HG03457 (cell line): ENCODE results near the gene DDO.

ENCODE experiments used
- ATAC-seq: cut with Tn5 transposase; IDR thresholded peaks from one replicate; pipeline ENCODE4 v1.9.1; 2021; ENCODE audit warnings: moderate number of reproducible peaks; ENCODE audit not compliant: unreplicated experiment

The DDO gene

DNA sequence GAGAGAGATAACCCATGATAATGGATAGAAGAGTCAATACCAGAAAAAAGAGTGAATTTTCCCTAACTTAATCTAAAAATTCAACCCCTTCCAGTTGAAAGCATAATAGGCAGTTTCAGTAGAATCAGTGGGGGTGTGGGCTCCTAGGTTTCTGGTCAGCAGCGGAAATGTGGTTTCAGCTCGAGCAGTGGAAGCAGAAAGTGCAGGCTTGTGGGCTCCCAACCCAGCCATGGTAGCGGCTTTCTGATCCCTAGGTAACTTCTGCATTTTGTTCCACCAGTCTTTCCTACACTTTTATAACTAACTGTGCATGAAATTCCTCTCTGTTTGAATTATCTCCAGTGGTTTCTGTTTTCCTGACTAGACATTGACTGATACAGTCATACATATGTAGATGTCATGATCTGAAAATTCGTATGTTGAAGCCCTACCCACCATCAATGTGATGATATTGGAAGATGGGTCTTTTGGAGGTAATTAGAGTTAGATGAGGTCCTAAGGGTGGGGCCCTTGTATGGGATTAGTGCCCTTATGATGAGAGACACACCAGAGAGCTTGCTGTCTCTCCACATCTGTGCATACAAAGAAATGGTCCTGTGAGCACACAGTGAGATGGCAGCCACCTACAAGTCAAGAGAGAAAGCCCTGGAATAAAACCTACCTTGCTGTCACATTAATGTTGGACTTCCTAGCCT is 6.5 kb upstream of the DDO start:
- ATAC-seq = no peak

DNA sequence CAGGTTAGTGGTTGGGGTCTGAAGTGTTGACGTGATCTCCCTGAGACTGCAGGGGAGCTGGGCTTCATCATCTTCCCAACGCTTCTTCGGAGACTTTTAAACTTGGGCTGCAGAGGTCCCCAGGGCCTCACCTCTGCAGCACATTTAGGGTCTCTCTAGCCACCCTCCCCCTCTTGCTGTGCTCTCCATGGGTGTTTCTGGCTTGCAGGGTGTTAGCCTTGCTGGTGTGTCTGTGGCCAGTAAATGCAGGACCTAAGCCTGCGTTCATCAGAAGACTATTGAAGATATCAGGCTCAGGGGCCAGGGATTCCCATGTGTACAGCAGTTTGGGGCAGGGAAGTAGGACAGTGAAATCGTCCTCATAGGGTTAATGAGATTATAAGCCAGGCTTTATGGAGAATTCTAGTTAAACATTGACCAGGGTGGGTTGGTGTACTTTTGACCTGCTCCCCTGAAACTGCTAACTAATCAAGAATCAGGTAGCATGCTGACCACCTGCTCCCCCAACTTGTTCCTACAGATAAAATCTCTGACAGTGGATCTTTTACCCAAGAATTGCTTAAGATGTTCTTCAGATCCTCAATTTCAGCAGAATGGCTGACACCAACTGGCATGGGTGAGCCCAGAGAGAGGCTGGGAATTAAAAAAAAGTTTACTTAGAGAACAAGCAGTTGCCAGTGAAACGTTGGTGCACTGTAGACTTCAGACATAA is 3.8 kb upstream of the DDO start:
- ATAC-seq = no peak

DNA sequence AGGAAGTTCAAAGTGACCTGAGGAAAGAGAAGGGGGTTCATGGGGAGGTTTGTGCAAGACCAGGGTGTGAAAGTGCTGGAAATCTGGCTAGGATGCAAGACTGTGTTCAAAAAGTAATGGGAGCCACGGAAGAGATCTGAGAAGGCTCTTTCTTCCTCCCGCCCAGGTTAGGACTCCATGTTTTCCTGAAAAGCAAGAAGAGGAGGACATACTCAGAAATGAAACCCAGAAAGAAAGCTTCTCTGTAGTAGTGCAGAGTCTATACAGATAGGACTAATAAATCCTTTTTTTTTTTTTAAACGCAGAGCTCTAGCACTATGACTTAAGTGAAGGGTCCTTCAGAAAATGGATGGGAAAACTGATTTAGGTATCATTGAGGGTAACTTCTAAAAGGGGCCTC is 3.2 kb upstream of the DDO start:
- ATAC-seq = no peak

DNA sequence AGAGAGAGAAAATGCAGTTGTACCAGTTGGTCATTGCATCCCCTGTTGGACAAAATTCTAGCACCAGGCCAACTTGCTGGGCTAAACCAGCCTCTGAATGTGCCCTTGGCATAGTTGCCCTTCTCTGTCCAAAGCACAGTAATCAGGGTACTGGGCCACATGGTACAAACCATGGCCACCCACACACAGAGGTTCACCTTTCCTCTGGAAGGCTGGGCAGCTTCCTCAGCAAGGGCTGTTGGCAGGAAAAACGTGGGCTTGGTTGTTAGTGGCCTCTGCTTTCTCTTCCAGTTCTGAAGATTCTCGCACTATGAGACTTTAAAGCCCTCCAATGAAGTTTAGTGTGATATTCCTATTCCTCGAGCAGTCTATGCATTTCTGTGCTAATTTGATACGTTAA is 706 bp downstream of the DDO start:
- no peak for ATAC-seq

DNA sequence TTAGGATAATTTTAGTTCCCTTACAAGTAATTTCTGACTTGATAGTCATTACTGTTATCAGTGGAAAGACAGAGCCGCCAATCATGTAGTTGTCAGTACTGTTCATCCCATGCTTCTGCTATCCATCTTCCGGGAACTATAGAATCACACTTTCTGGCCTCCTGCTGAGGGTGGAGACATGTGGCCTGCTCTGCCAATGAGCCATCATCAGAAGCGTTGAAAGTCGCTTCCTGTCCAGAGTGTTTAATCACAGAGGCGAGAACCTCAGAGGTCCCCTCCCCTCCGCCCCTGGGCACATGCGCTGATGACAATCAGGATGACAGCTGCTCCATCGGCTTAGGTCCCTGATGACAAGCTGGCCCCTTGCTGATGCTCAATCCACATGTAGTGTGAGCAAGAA is 3.0 kb downstream of the DDO start:
- ATAC-seq = no peak

DNA sequence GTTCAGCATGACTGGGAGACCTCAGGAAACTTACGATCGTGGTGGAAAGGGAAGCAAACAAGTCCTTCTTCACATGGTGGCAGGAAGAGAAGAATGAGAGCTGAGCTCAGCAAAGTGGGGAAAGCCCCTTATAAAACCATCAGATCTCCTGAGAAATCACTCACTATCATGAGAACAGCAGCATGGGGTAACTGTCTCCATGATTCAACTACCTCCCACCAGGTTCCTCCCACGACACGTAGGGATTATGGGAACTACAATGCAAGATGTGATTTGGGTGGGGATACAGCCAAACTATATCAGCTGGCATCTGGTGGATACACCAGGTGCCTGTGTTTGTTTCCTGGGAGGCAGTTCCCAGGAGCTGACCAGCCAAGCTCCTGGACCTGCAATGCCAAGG is 4.9 kb downstream of the DDO start:
- no peak for ATAC-seq

DNA sequence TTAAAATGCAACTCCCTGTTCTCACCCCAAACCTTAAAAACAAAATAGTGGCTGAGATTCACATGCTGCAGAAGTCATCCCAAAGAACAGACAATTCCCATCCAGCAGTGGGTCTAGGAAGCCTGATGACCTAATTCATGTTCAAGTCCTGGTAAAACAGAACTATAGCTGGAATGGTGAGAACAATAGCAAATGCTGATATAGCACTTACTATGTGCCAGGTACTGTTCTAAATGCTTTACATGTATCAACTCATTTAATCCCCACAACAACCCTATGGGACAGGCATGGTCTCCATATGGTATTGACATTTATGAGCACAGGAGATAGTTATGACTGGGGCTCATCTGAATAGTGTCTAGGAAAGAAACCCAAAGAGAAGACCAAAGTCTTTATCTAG is 5.6 kb downstream of the DDO start:
- ATAC-seq = no peak

DNA sequence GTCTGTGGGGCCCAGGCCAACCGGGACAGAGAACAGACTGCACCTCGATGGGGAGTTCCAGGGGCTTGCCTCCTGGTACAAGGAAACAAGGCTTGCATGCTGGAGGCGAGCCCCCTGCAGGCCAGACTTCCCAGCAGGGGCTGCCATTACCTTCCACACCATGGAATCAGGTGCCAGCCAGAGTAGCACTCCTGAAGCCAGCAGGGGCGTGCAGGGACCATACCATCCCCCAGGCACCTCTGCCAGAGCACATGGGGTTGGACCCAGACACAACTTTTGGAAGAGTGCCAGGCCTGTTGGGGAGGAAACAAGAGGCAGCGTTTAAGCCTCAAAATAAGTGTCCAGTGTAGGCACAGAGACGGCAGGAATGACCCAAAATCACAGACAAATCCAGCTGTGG is 6.5 kb downstream of the DDO start:
- no peak for ATAC-seq

DNA sequence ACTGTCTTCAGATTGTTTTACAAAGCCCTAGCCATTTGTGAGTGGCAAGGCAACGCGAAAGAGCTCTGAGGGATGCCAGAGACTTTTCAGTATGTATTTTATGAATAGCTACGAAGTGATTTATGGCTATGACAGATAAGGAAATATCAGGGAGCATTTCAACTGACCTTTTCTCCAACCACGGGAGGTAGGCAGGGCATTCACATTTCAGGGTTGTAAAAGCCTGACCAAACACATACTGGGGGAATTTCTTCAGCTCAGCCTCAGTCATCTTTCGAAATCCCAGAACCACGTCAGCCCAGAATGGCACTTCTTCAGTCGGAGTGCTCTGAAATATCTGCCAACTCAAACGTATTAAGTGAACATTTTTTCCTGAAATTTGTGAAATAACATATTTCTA is 10.8 kb downstream of the DDO start:
- ATAC-seq = no peak

DNA sequence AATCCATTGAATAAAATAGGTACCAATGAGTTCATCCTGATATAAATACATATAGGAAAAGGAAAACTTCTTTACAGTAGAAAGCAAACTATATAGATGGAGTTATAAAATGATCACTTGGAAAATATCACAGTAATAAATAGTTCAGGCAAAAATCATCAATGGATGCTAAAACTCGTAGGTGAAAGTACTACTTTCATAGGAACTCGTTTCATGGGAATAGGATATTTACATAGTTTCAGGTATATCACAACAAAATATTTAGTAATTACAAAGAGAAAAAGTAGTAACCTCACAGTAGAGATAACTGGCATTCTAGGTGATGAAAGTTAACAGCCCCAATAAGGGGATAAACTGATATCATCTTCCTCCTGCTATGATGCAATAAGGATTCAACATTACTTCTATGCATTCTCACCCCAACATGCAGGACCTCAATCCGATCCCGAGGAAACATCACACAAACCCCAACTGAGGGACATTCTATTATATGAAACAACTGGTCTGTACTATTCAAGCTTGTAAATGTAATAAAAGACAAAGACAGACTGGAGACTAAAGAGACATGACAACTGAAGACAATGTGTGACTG is 13.7 kb downstream of the DDO start:
- ATAC-seq = no peak

DNA sequence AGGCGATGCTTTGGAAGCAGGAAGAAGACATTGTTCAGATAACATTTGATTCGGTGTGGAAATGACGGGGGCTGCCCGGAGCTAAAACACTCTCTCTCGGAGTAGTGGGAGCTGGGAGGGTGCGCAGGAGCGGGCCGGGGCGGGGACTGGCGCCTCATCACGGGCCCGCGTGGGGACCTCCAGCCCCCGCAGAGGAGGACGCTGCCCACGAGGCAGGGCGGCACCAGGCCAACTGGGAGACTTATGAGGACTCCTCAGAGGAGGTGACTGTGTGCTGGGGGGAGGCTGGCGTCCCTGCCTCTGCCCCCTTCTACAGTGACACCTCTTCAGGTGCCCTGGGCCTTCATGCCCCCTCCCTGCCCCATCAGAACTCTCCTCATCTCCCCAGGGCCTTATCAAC is 15.2 kb downstream of the DDO start:
- no peak for ATAC-seq

DNA sequence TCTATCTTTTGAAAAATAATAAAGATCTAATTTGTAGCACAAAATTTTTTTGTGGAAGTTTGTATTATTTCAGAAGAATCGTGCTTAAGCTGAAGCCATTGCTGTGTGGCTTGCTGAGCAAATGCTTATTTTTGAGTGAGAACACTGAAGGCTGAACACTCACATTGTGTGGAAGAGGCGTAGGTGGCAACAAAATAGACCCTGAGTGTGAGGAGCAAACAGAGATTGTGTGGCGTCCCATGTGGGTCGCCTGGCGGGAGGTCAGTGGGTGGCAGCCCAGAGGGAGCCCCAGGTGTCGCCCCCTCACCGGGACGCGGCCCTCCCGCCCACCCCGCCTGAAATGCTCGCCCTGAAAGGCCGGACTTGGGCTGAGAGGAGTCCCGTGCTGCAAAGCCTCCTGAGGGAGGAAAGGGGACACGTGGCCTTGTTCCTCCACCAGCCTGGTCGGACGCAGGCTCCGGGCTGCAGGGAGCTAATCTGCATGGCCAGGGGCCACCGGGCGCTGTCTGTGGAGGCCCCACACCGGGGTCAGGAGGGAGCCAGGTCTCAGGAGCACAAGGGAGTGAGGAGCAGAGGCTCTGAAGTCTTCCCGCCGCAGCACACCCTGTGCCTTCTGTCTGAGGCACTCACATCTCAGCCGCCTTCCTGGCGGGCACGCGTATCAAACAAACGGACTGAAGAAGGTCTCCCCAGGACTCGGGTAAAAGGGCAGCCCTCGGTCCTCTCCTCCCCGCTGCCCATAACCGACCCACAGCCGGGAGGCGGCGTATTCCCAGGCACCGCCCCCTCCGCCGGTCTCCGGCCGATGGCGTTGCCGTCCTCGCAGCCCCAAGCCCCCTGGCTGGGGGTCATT is 15.9 kb downstream of the DDO start:
- no peak for ATAC-seq

DNA sequence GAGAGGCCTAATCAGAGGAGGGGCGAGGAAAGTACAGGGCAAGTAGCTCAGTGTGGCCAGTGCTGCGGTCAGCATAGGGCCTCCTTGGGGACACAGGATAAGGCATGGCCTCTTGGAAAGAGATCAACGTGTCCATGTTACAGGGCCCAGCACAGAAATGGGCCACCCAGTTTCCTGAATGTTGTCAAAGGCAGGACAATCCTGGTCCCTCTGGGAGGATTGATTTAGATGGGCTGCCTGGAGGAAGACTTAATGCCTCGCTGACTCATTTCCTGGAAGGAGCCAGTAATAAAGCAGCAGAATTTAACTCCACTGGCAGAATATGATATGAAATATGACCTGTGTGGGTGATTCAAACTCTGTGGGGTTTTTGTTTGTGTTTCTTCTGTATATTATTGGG is 16.6 kb downstream of the DDO start:
- ATAC-seq = no peak

DNA sequence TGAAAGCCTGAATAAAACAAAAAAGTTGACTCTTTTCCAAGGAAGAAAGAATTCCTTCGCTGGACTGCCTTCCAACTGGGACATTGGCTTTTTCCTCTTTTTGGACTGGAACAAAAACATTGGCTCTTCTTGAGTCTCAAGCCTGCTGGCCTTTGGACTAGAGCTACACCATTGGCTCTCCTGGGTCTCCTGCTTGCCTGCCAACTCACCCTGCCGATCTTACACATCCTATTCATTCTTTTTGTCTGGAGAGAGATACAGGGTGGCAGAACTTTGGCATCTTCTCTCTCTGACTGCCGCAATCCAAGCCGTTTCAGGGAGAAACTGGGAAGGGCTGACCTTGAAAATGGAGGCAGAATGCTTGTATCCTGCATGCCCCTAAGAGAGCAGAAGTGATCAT is 20.2 kb downstream of the DDO start:
- no peak for ATAC-seq

DNA sequence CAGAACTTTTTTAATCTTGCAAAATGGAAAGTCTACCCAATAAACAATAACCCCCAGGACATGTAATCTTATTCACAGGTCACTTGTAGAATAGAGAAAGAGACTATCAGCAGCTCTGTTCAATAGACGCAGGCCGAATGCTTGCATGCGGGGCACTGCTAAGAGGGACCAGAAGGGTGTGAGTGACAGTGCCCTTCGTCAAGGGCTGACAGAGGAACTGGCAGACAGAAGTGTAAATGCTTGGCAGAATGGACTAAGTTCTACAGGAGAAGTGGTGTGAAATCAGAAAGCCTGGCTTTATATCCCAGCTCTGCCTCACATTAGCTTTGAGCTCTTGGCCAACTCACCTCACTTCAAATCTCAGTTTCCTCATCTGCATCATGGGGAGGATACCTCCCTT is 21.0 kb downstream of the DDO start:
- no peak for ATAC-seq

DNA sequence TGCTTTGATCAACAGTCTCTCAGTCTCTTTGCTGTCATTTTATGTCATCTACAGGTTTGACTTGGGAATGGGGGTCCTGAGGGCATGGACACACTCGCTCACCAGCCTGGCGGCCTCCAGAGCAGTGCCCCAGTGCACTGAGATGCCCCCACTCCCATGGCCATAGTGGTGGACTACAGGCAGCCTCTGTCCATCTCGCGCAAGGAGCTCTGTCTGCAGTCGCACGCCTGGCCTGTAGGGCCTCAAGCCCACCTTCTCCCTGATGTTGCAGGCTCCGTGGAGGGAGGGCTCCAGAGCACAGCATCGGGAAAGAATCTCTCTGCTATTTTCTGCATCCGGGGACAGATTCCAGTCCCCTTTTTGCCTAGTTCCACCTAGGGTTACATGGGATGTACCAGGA is 22.6 kb downstream of the DDO start:
- no peak for ATAC-seq

DNA sequence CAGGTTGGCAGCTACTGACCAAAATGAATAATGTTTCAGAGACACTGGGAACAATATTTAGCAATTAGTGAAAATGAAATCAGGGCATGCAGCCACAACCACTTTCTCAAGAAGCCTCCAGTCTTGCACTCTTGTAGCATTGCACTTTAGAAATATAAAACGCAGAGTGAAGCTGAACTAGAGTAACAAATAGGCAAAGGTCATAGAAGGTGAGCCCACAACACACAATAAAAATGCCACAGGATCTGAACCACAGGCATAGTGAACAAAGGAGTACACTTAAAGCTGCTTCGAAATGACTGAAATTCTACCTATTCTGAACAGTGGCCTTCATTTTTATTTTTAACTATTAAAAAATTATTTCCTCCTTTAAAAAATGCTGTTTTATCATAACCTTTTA is 25.0 kb downstream of the DDO start:
- ATAC-seq = no peak

DNA sequence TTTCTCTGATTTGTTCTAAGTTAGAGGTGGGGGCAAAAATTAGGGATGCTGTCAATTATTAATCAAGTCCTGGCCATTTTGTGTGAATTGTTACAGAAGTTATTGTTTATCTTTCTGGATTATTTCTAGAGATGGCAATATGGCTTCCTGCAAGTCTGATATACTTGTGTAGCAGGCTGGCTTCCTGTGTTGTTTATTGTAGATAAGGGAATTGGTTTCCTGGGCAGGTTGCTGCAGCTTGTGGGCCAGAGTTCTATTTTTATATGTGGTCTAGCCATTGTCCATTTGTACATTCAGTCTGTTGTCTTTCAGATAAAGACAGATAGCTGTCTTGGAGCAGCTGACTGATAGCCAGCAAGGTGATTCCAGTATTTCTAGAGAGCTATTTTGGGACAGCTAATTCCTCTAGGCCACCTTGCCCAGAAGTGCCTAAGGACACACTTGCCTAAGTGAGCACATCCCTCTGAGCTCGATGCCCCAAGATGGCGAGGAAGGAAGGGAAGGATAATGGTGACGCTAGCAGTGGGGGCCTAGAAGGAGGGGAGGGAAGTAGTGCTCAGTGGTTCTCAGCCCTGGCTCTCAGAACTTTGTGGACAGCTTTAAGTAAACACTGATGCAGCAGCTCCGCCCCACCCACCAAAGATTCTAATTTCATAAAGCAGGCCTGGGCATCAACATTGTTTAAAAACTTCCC is 25.5 kb downstream of the DDO start:
- ATAC-seq = no peak

DNA sequence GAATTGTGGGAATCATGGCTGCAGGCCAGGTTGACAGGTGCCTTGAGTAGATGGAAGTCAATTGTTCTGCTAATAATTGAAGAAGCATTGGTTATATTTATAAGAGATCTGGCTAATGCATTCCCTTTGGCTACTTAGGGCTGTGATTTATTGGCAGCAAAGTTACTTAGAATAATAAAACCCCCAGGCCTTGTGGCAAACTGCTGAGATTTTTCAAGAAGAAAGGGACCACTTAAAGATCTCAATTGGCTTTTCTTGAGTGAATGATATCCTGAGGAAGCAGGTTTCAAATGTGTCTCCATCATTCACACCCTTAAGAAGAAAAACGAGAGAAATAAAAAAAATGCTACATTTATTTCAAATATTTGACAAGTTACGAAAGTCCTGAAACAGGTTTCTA is 27.4 kb downstream of the DDO start:
- no peak for ATAC-seq

DNA sequence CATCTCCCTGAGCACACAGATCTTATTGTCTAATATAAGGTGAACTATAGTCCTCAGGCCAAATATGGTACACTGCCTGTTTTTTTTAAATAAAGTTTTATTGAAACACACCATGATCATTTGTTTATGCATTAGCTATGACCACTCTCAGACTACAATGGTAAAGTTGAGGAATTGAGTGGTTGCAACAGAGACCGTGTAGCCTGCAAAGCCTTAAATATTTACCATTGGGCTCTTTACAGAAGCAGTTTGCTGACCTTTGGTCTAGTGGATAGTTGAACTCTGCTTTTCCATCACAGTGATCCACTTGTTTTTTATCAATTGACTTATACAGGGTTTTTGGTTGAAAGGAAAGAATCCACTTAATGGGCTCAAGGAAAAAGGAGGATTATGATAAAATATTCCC is 29.9 kb downstream of the DDO start:
- no peak for ATAC-seq

DNA sequence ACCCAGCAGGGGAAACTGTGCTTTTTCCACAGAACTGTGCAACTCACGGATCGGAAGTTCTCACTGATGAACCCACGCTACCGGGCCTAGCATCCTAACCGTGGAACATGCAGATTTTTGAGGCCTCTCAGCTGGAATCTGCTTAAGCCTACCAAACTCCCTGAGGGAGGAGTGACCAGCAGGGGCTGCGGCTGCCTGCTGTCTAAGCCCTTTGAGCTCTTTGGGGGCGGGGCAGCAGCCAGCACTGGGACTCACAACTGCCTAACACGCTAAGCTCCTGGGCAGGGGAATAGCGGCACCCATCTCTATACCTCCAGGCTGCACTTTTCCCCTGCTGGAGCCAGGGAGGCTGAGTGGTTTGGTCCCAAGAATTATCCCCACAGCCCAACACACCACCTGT is 36.8 kb downstream of the DDO start:
- no peak for ATAC-seq
